ENCODE measurements around the gene LARP6. TPM values are rescaled to one million over a fixed set of nuclear protein-coding genes. Genes with fewer than 3 reads are reported as not detected.

The LARP6 gene
- total RNA-seq, 1 donor from 2014 or later, result 24.8 TPM

- no peak for DNase-seq (ENCODE audit: low spot score in 2 of 2, unreplicated experiment in 2 of 2)
- H3K4me1 Mint-ChIP-seq, result peaks cover 17% of the 10 kb centered on the region
- no peak overlapping the region for H3K4me3 Mint-ChIP-seq
- no peaks in the 10 kb centered on the region for H3K27me3 Mint-ChIP-seq (ENCODE audit: low read depth)
- TF ChIP-seq, protein P1, sequence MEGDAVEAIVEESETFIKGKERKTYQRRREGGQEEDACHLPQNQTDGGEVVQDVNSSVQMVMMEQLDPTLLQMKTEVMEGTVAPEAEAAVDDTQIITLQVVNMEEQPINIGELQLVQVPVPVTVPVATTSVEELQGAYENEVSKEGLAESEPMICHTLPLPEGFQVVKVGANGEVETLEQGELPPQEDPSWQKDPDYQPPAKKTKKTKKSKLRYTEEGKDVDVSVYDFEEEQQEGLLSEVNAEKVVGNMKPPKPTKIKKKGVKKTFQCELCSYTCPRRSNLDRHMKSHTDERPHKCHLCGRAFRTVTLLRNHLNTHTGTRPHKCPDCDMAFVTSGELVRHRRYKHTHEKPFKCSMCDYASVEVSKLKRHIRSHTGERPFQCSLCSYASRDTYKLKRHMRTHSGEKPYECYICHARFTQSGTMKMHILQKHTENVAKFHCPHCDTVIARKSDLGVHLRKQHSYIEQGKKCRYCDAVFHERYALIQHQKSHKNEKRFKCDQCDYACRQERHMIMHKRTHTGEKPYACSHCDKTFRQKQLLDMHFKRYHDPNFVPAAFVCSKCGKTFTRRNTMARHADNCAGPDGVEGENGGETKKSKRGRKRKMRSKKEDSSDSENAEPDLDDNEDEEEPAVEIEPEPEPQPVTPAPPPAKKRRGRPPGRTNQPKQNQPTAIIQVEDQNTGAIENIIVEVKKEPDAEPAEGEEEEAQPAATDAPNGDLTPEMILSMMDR (IDR thresholded peaks at IDR 0.05; ENCODE audit: unreplicated experiment), result no peak
- peaks cover 37% of the 10 kb centered on the region for H3K36me3 Mint-ChIP-seq
- H3K9me3 Mint-ChIP-seq, result no peaks in the 10 kb centered on the region
- no peak overlapping the region for H3K27ac Mint-ChIP-seq
Measured at GRCh38 chr15:70831094-70831911, 22.7 kb downstream of the LARP6 start.

DNA sequence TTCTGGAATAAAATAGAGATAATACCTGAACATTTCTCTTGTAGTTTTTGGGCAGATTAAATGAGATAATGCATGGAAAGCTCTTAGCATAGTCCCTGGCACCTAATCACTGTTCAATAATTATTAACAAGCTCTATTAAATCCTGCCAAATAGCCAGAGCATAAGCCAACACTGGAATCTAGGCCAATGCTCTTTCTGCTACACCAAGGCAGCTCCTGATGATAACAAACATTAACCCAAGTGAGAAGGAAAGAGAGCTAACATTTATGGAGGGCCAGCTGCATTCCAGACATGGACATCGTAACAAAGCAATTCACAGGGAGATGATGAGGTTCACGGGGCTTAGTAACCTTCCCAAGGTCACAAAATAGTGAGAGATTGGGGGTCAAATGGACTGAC lies 23.3 kb downstream of the LARP6 start:
- Mint-ChIP-seq H3K27me3 (ENCODE audit: low read depth) (no peaks in the 10 kb centered on the region), H3K4me1 (peaks cover 17% of the 10 kb centered on the region), H3K4me3 (no peak overlapping the region), H3K9me3 (no peaks in the 10 kb centered on the region), H3K27ac (no peak overlapping the region), H3K36me3 (peaks cover 31% of the 10 kb centered on the region)
- no peak for DNase-seq (ENCODE audit: low spot score in 2 of 2, unreplicated experiment in 2 of 2)
- TF ChIP-seq, protein P1 (IDR thresholded peaks at IDR 0.05; ENCODE audit: unreplicated experiment), result no peak

GRCh38 chr15:70829371-70830166 lies 24.4 kb downstream of the LARP6 start:
- no peak for DNase-seq (ENCODE audit: low spot score in 2 of 2, unreplicated experiment in 2 of 2)
- peaks cover 25% of the 10 kb centered on the region for H3K4me1 Mint-ChIP-seq
- H3K27ac Mint-ChIP-seq, result no peak overlapping the region
- H3K4me3 Mint-ChIP-seq, result no peak overlapping the region
- H3K9me3 Mint-ChIP-seq, result no peaks in the 10 kb centered on the region
- TF ChIP-seq, protein P1 (IDR thresholded peaks at IDR 0.05; ENCODE audit: unreplicated experiment), result no peak
- no peaks in the 10 kb centered on the region for H3K27me3 Mint-ChIP-seq (ENCODE audit: low read depth)
- peaks cover 24% of the 10 kb centered on the region for H3K36me3 Mint-ChIP-seq

DNA sequence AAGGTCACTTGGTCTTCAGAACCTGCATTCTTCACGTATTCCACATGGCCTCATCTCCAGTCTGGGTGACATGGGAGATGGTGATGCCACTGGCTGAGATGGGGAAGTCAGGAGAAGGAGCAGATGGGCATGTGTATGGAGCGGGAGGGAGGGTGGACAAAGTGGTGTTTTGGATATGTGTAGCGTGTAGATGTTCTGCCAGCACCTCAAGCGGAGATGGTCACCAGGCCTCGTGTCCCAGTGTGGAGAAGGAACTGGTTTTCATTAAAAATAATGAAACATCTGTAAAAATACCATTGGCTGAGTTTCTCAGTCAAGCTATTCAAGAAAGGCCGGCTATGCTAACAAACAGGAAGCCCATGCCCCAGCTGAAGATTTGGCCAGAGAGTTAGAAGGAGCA lies 26.2 kb downstream of the LARP6 start:
- H3K36me3 Mint-ChIP-seq, result peaks cover 15% of the 10 kb centered on the region
- H3K27me3 Mint-ChIP-seq (ENCODE audit: low read depth), result no peaks in the 10 kb centered on the region
- peaks cover 25% of the 10 kb centered on the region for H3K4me1 Mint-ChIP-seq
- H3K4me3 Mint-ChIP-seq, result no peak overlapping the region
- TF ChIP-seq, protein P1 (IDR thresholded peaks at IDR 0.05; ENCODE audit: unreplicated experiment), result no peak
- H3K9me3 Mint-ChIP-seq, result no peaks in the 10 kb centered on the region
- H3K27ac Mint-ChIP-seq, result no peak overlapping the region
- peak in 1 of 2 experiments; percentile 14 for DNase-seq (ENCODE audit: low spot score in 2 of 2, unreplicated experiment in 2 of 2)

DNA sequence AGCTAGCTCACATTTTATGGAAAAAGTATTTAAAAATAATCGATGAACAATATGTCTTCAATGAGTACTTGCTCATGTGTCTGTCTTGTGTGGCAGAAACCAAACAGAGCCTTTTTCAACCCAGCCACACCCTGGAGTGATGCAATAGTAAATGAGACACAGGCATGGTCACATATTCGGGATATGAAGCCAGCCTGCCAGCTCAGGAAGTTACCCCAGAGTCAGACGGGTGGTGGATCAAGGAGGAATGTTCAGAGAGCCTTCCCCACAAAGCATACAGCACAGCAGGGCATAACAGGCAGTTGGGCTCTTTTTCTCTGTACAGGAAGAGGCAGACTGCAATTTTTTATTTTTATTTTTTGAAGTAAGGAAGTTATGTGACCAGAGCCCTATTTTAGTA lies 27.3 kb downstream of the LARP6 start:
- H3K4me1 Mint-ChIP-seq, result peaks cover 26% of the 10 kb centered on the region

More for the DNA sequence above, 27.3 kb downstream of the LARP6 start:
- H3K27me3 Mint-ChIP-seq (ENCODE audit: low read depth), result no peaks in the 10 kb centered on the region
- no peaks in the 10 kb centered on the region for H3K9me3 Mint-ChIP-seq
- no peak overlapping the region for H3K27ac Mint-ChIP-seq
- H3K36me3 Mint-ChIP-seq, result peaks cover 4% of the 10 kb centered on the region
- TF ChIP-seq, protein P1 (IDR thresholded peaks at IDR 0.05; ENCODE audit: unreplicated experiment), result no peak
- H3K4me3 Mint-ChIP-seq, result no peak overlapping the region
- peak in 1 of 2 experiments; percentile 34 for DNase-seq (ENCODE audit: low spot score in 2 of 2, unreplicated experiment in 2 of 2)
